Keratinocyte (primary cell): Measurements from ENCODE around the gene ADAMTS16. TPM values are rescaled to one million over a fixed set of nuclear protein-coding genes. Genes with fewer than 3 reads are reported as not detected.

Source experiments
- DNase-seq: peaks from one replicate; pipeline ENCODE4 v3.0.0-alpha.2; 2011; ENCODE audit warnings: low read depth, missing footprints, low spot score
- FAIRE-seq: peaks from 2 replicates; lab custom pipeline; 2011; peaks lifted over from hg19 to GRCh38; lab: Jason Lieb, UNC
- H2AFZ ChIP-seq: 2 replicates; pipeline ENCODE4 v1.6.0; 2012; ENCODE audit warnings: low read length, control low read depth, inconsistent platforms; ENCODE audit not compliant: control insufficient read depth
- H3K27ac ChIP-seq: 2 replicates; pipeline ENCODE4 v1.5.1; 2011; ENCODE audit warnings: low read length; ENCODE audit not compliant: control insufficient read depth, insufficient read depth
- H3K27me3 ChIP-seq: 3 replicates; pipeline ENCODE4 v1.6.0; 2011; ENCODE audit warnings: low read length; ENCODE audit not compliant: control insufficient read depth, insufficient read depth; ENCODE audit errors: extremely low read depth
- H3K36me3 ChIP-seq, 2 experiments: 2 replicates in 1 of 2; 3 replicates in 1 of 2; pipeline ENCODE4 v1.5.1; 2011; ENCODE audit warnings: low read length in 2 of 2, mild to moderate bottlenecking in 1 of 2; ENCODE audit not compliant: control insufficient read depth in 2 of 2, insufficient read depth in 2 of 2; ENCODE audit errors: extremely low read depth in 1 of 2
- H3K4me1 ChIP-seq: 3 replicates; pipeline ENCODE4 v1.5.1; 2011; ENCODE audit warnings: low read length; ENCODE audit not compliant: control insufficient read depth, insufficient read depth; ENCODE audit errors: extremely low read depth
- H3K4me2 ChIP-seq: 3 replicates; pipeline ENCODE4 v1.6.0; 2011; ENCODE audit warnings: low read depth, low read length; ENCODE audit not compliant: control insufficient read depth, insufficient read depth; ENCODE audit errors: extremely low read depth
- H3K4me3 ChIP-seq, 3 experiments: fragments of 200-600 bp in 1 of 3; sonication (generic) in 1 of 3; 2 replicates in 2 of 3; 3 replicates in 1 of 3; pipeline ENCODE4 v1.5.1; 2011 to 2016; ENCODE audit warnings: low read length in 3 of 3, mild to moderate bottlenecking in 3 of 3, control low read depth in 2 of 3, inconsistent platforms in 1 of 3, low read depth in 1 of 3, mixed read lengths in 1 of 3, mixed run types in 1 of 3, moderate library complexity in 1 of 3; ENCODE audit not compliant: control insufficient read depth in 2 of 3, insufficient read depth in 2 of 3; ENCODE audit errors: extremely low read depth in 1 of 3
- H3K79me2 ChIP-seq: 2 replicates; pipeline ENCODE4 v1.6.0; 2012; ENCODE audit warnings: low read length; ENCODE audit not compliant: control insufficient read depth, insufficient read depth
- H3K9ac ChIP-seq: 3 replicates; pipeline ENCODE4 v1.6.0; 2011; ENCODE audit warnings: low read length; ENCODE audit not compliant: control insufficient read depth, insufficient read depth; ENCODE audit errors: extremely low read depth
- H3K9me1 ChIP-seq: 3 replicates; pipeline ENCODE4 v1.6.0; 2011; ENCODE audit warnings: low read length; ENCODE audit not compliant: control insufficient read depth, insufficient read depth; ENCODE audit errors: extremely low read depth
- H3K9me3 ChIP-seq: 2 replicates; pipeline ENCODE4 v1.5.1; 2012; ENCODE audit warnings: low read depth, low read length; ENCODE audit not compliant: control insufficient read depth
- H4K20me1 ChIP-seq: 3 replicates; pipeline ENCODE4 v1.6.0; 2011; ENCODE audit warnings: low read length; ENCODE audit not compliant: control insufficient read depth, insufficient read depth; ENCODE audit errors: extremely low read depth
- EZH2 ChIP-seq: IDR thresholded peaks from one replicate; pipeline ENCODE4 v1.6.1; 2012; ENCODE audit warnings: inconsistent platforms, mild to moderate bottlenecking, low read length, moderate library complexity
- dilution Hi-C: fragments of 300-500 bp; cut with MboI; formaldehyde crosslinking; loops from one replicate; pipeline ENCODE4 v1.7.0; 2020; ENCODE audit warnings: low sequenced_read_pairs; ENCODE audit not compliant: extremely low pct_ligation_motif_present
- polyA plus RNA-seq, 5 experiments: library from polyadenylated mRNA; depleted of rRNA in 3 of 5; stranded (reverse) in 3 of 5; stranded (forward) in 1 of 5; unstranded in 1 of 5; fragments of >200 nt; gene quantifications; 1 replicate in 1 of 5; 2 replicates in 3 of 5; 3 replicates in 1 of 5; pipeline versions ENCODE4 v1.2.1 to v1.2.3, GENCODE V29; 2011 to 2012; ENCODE audit warnings: missing spikeins in 2 of 5, low read depth in 1 of 5, low replicate concordance in 1 of 5
- TF ChIP-seq, protein P1 (sequence below), 3 experiments: IDR thresholded peaks in 1 of 3; conservative IDR thresholded peaks in 1 of 3; optimal IDR thresholded peaks in 1 of 3; 2 replicates in 2 of 3; 3 replicates in 1 of 3; pipeline versions ENCODE3 to v1.5.1; 2011; ENCODE audit warnings: low read length in 3 of 3, mild to moderate bottlenecking in 3 of 3, moderate library complexity in 2 of 3, control low read depth in 1 of 3, inconsistent platforms in 1 of 3; ENCODE audit not compliant: insufficient read depth in 2 of 3; ENCODE audit errors: extremely low read depth in 1 of 3

ADAMTS16 gene
- polyA plus RNA-seq, 1 donor (not counting 4 experiments of a cell fraction or from before 2014, with no cell fraction given) = not detected

DNA sequence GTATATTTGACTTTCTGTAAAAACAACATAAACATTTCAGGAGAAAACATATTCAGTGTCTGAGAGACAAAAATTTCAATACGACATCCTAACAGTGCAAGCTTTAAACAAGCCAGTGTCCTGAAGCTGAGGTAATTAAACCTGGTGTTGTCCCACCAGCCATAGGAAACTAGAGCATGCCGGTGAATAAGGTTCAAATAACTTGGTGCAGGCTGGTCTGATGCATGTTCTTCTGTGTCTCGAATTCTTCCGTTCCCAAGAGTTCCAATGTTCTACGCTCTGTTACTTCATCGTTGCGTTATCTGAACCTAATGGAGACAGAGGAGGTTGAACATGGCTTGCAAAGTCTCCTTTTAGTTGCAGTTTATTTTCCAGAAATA is 48.9 kb downstream of the ADAMTS16 start:
- TF ChIP-seq, protein P1, sequence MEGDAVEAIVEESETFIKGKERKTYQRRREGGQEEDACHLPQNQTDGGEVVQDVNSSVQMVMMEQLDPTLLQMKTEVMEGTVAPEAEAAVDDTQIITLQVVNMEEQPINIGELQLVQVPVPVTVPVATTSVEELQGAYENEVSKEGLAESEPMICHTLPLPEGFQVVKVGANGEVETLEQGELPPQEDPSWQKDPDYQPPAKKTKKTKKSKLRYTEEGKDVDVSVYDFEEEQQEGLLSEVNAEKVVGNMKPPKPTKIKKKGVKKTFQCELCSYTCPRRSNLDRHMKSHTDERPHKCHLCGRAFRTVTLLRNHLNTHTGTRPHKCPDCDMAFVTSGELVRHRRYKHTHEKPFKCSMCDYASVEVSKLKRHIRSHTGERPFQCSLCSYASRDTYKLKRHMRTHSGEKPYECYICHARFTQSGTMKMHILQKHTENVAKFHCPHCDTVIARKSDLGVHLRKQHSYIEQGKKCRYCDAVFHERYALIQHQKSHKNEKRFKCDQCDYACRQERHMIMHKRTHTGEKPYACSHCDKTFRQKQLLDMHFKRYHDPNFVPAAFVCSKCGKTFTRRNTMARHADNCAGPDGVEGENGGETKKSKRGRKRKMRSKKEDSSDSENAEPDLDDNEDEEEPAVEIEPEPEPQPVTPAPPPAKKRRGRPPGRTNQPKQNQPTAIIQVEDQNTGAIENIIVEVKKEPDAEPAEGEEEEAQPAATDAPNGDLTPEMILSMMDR (optimal IDR thresholded peaks at IDR 0.05 in 1 of 3, IDR thresholded peaks at IDR 0.05 in 1 of 3, conservative IDR thresholded peaks at IDR 0.05 in 1 of 3; ENCODE audit: extremely low read depth in 1 of 3, insufficient read depth in 2 of 3, low read length in 3 of 3) = no peak
- no peak for TF ChIP-seq EZH2
- H3K9me3 ChIP-seq = no peaks in the 10 kb centered on the region
- FAIRE-seq (no peak), DNase-seq (no peak)
- H3K4me3 ChIP-seq = no peak overlapping the region
- no peaks in the 10 kb centered on the region for H3K4me1 ChIP-seq
- dilution Hi-C loops = no loop called here
- H3K4me2 ChIP-seq = no peak overlapping the region
- H4K20me1 ChIP-seq = no peaks in the 10 kb centered on the region
- no peaks in the 10 kb centered on the region for H3K36me3 ChIP-seq
- H3K9me1 ChIP-seq = no peaks in the 10 kb centered on the region
- H3K79me2 ChIP-seq = no peaks in the 10 kb centered on the region
- H3K27ac ChIP-seq = no peak overlapping the region
- H2AFZ ChIP-seq = no peak overlapping the region
- H3K9ac ChIP-seq = no peak overlapping the region
- no peaks in the 10 kb centered on the region for H3K27me3 ChIP-seq

DNA sequence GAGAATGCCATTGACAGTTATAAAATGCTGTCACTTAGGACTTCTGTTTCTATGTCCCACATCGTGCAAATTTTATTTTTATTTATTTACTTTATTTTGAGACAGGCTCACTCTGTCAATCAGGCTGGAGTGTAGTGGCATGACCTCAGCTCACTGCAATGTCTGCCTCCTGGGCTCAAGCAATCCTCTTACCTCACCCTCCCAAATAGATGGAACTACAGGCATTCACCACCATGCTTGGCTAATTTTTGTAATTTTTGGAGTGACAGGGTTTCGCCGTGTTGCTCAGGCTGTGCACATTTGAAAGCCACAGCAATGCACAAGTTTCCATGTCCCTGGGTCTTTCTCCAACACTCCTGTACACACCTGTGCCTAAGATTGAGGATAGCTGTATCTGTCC is 51.8 kb downstream of the ADAMTS16 start:
- TF ChIP-seq, protein P1 (optimal IDR thresholded peaks at IDR 0.05 in 1 of 3, IDR thresholded peaks at IDR 0.05 in 1 of 3, conservative IDR thresholded peaks at IDR 0.05 in 1 of 3; ENCODE audit: extremely low read depth in 1 of 3, insufficient read depth in 2 of 3, low read length in 3 of 3) = no peak
- no peak for TF ChIP-seq EZH2
- Histone ChIP-seq H3K9me3 (no peaks in the 10 kb centered on the region), H4K20me1 (no peaks in the 10 kb centered on the region)

More for the DNA sequence above, 51.8 kb downstream of the ADAMTS16 start:
- no peaks in the 10 kb centered on the region for H3K9me1 ChIP-seq
- H3K36me3 ChIP-seq = no peaks in the 10 kb centered on the region
- no peaks in the 10 kb centered on the region for H3K27me3 ChIP-seq
- no peak overlapping the region for H2AFZ ChIP-seq
- no peak overlapping the region for H3K27ac ChIP-seq
- H3K79me2 ChIP-seq = no peaks in the 10 kb centered on the region
- dilution Hi-C loops = no loop called here
- DNase-seq (no peak), FAIRE-seq (no peak)
- no peaks in the 10 kb centered on the region for H3K4me1 ChIP-seq
- no peak overlapping the region for H3K4me2 ChIP-seq
- H3K9ac ChIP-seq = no peak overlapping the region
- no peak overlapping the region for H3K4me3 ChIP-seq
